Measurements from ENCODE around the gene OLFML1. TPM values are rescaled to one million over a fixed set of nuclear protein-coding genes. Genes with fewer than 3 reads are reported as not detected.
A peak's percentile ranks its signal among the peaks of the same experiment; 100 is the strongest.

Gene OLFML1
- total RNA-seq, 6 experiments from 2014 or later: 2.2 to 5.5 (median 3.0) TPM

- no peak overlapping the region for H3K4me3 ChIP-seq
- H3K9me3 ChIP-seq: no peaks in the 10 kb centered on the region
- ATAC-seq: no peak
- no peaks in the 10 kb centered on the region for H3K36me3 ChIP-seq
- H3K4me1 ChIP-seq: peaks cover 0 to 64% (median 19%) of the 10 kb centered on the region in 4 donors
- DNase-seq: no peak
- intact Hi-C loops (cut with DNase I): no loop called here
- peak overlapping the region in 2 of 3 donors; percentile 40 to 47 for H3K27ac ChIP-seq
- WGBS (ENCODE audit: insufficient coverage, low coverage, low lambda C conversion rate, missing lambda C conversion rate): 57% methylated on average over 3 of the region's 18 CpGs
- TF ChIP-seq CTCF (IDR thresholded peaks at IDR 0.05): no peak
- TF ChIP-seq POLR2A (IDR thresholded peaks at IDR 0.05): no peak
- no peaks in the 10 kb centered on the region for H3K27me3 ChIP-seq
These were observed 35.0 kb downstream of the OLFML1 start for GRCh38 chr11:7520011-7520942.

- TF ChIP-seq POLR2A (IDR thresholded peaks at IDR 0.05): no peak
- no peak for TF ChIP-seq CTCF (IDR thresholded peaks at IDR 0.05)
- no peak overlapping the region for H3K4me3 ChIP-seq
- intact Hi-C loops (cut with DNase I): no loop called here
- H3K27me3 ChIP-seq: no peaks in the 10 kb centered on the region
- DNase-seq: no peak
- peak overlapping the region; percentile 20 to 47 (median 40) for H3K27ac ChIP-seq
- peak in 2 of 4 donors; percentile 14 to 19 for ATAC-seq
- peaks cover 0 to 63% (median 15%) of the 10 kb centered on the region in 4 donors for H3K4me1 ChIP-seq
- no peaks in the 10 kb centered on the region for H3K9me3 ChIP-seq
- no peaks in the 10 kb centered on the region for H3K36me3 ChIP-seq
- 24% methylated on average over 2 of the region's 2 CpGs for WGBS (ENCODE audit: insufficient coverage, low coverage, low lambda C conversion rate, missing lambda C conversion rate)
These were observed 35.7 kb downstream of the OLFML1 start for GRCh38 chr11:7520981-7521487.

GRCh38 chr11:7522121-7522520, 36.8 kb downstream of the OLFML1 start:
- intact Hi-C loops (cut with DNase I): no loop called here
- 21% methylated on average over 4 of the region's 4 CpGs for WGBS (ENCODE audit: insufficient coverage, low coverage, low lambda C conversion rate, missing lambda C conversion rate)
- Histone ChIP-seq H3K36me3 (no peaks in the 10 kb centered on the region), H3K4me1 (peaks cover 0 to 63% (median 17%) of the 10 kb centered on the region in 4 donors), H3K27ac (peak overlapping the region in 2 of 3 donors; percentile 18 to 33), H3K4me3 (no peak overlapping the region), H3K9me3 (no peaks in the 10 kb centered on the region), H3K27me3 (no peaks in the 10 kb centered on the region)
- DNase-seq: no peak
- TF ChIP-seq CTCF (IDR thresholded peaks at IDR 0.05) (no peak), POLR2A (IDR thresholded peaks at IDR 0.05) (no peak)
- peak in 1 of 4 donors; percentile 4 for ATAC-seq

- DNase-seq: no peak
- WGBS (ENCODE audit: insufficient coverage, low coverage, low lambda C conversion rate, missing lambda C conversion rate): 9% methylated on average over 1 of the region's 4 CpGs
- no peak overlapping the region for H3K4me3 ChIP-seq
- intact Hi-C loops (cut with DNase I): no loop called here
- H3K9me3 ChIP-seq: no peaks in the 10 kb centered on the region
- H3K27ac ChIP-seq: peak overlapping the region in 2 of 3 donors; percentile 18 to 33
- ATAC-seq: no peak
- TF ChIP-seq POLR2A (IDR thresholded peaks at IDR 0.05) (no peak), CTCF (IDR thresholded peaks at IDR 0.05) (no peak)
- H3K4me1 ChIP-seq: peaks cover 0 to 63% (median 18%) of the 10 kb centered on the region in 4 donors
- H3K27me3 ChIP-seq: no peaks in the 10 kb centered on the region
- H3K36me3 ChIP-seq: no peaks in the 10 kb centered on the region
These were observed 37.2 kb downstream of the OLFML1 start for GRCh38 chr11:7522546-7522945.

Measured in right lobe of liver (tissue), 6 donors.